Stimulated activated CD8-positive, alpha-beta memory T cell treated with anti-CD3 and anti-CD28 coated beads, Interleukin-4, amount 100 ng/mL, for 1 hour (primary cell): ENCODE results near the gene PATL1.

Experiments
- DNase-seq, 2 donors: peaks; one replicate each; pipeline ENCODE4 v3.0.0-alpha.2; 2020; ENCODE audit warnings: low read depth in 2 of 2, low spot score in 1 of 2

Gene PATL1

GRCh38 chr11:59615120-59615636 lies 53.7 kb downstream of the PATL1 start:
- peak; percentile 35 to 46 for DNase-seq

GRCh38 chr11:59614277-59615119 lies 54.3 kb downstream of the PATL1 start:
- no peak for DNase-seq

DNA sequence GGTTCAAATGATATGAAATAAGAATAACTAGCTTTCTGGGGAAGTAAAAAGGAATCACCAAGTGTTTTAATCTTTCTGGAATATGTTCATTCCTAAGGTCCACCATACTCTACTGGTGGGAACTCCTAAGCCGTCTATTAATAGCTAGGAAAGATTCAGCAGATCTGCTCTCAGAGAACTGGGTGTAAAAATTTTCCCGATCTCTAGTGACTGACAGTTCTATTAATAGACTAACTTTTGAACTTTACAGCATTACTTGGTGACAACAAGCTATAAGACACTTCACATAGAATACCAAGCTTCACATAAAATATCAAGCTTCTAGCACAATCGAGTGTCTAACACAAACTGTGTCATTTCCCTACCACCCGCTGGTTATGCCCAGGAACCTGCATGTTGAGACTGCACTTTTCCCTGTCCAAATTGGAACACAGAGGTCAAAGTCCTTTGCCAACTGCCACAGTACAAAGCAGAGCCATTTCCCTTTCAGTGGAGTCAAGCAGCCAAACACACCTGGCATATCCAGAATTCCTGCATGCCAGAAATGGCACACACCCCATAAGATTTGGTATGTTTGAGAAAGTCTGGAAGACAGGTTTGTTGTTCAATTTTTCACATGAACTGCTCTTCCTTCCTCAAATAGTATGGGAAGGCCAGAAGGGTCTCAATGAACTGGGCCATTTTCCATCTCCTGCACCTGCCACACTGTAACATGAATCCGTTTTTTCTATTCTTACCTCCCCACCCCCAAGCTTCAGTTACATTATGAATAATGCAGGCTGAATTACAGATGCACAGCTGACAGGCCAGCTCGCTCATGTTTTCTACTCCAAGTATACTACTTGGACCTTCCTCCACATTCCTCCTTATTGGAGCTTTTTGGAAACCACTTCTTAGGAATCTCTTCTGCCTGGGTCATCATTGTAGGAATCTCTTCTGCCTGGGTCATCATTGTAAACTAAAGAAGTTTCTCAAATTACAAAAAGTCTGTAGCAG lies 57.0 kb downstream of the PATL1 start:
- DNase-seq = no peak

DNA sequence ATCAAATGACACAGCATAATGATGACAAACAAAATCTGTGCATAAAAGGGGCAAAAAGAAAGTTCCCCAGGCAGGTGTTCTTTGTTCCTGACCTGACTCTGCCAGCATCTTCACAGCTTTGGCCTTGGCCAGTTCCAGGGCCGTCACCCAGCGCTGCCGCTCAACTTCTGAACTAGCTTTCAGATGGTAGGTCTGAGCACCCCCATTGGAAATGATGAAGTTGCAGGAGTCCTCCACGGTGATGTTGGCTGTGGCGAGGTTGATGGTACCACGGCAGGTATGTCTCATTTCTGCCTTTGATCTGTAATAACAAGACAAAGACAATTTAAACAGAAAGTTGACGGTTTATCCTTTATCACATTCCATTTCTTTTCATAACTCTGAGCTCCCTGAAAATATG lies 58.5 kb downstream of the PATL1 start:
- no peak for DNase-seq

DNA sequence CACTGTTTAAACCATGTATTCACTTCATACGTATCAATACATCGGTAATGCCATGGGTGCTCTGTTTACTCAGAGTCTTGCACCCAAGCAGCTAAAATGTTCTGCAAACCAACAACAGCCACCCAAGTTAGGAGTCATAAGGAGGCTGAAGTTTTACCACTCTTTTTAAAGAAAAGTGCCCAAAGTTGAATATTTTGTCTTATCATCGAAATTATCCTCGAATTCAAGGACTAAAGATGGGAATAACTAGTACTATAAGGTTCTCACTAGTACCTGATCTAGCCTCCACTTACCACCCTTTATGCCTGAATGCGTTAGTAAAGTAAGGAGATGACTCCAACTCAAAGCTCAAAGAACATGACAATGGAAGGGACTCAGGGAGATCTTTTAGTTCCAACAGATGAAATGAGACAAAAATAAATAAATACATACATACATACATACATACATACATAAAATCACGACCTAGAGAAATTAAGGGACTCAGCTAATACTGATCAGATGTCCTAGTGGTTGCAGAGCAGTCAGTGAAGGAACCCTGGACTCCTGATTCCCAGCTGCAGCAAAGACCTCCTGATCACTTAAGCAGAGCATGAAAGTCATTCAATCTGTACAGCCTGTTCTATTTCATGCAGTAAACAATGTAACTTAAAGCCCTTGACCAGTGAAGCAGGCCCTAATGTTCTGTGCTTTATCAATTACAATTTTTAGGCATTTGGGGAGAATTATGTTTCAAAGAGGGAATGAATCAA lies 61.0 kb downstream of the PATL1 start:
- DNase-seq = no peak

DNA sequence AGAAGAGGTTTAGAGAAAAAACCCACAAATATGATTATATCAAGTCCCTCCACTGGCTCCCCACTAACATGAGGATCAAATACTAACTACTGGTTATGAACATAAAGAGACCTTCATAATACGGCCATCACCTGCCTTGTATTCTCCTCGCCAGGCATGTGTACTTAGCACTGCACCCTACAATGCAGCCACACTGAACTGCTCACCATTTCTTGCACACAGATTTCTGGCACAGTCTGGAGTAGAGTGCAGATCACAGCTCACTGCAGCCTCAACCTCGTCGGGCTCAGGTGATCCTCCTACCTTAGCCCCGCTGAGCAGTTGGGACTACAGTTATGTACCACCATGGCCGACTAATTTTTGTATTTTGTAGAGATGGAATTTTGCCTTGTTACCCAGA lies 66.4 kb downstream of the PATL1 start:
- DNase-seq = no peak

DNA sequence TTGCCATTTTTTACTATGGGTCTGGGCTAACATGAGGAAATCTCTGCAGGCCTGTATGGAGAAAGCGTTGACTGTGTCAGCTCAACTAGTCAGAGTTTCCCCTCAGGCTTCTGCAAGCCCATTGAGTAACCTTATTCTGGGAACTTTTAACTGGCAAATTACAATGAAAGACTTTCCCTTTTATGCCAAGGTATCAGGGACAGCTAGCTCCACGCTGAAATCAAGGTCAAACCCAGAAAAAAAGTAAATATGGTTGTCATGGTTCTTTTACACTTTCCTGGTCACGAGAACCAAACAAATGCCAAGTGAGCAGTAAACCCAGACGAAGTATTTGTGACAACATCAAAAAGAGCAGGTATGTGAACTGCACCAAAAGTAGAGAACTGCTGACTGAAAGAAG lies 67.0 kb downstream of the PATL1 start:
- DNase-seq = no peak

GRCh38 chr11:59600636-59601035 lies 68.2 kb downstream of the PATL1 start:
- DNase-seq = no peak

- no peak for DNase-seq
These were observed 68.6 kb downstream of the PATL1 start for GRCh38 chr11:59600234-59600633.

DNA sequence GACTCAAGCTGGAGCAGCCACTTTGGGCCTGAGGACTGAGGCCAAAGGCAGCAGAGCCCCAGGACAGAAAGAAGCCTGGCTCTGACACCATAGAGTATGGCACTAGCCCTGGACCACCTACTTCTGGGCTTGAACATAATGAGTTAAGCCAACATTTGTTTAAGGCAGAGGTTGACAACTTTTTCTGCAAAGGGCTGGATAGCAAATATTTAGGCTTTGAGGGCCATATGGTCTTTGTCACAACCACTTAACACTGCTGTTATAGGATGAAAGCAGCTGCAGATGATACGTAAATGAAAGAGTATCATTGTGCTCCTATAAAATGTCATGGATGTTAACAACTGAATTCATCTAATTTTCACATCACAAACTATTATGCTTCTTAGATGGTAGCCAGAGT lies 69.9 kb downstream of the PATL1 start:
- DNase-seq = no peak
